ENCODE measurements around the gene ELAVL2.

GRCh38 chr9:23672151-23672550 lies 153.9 kb downstream of the ELAVL2 start:
- TF ChIP-seq CTCF (IDR thresholded peaks at IDR 0.05; ENCODE audit: low read length) (no peak), EZH2 (IDR thresholded peaks at IDR 0.05; ENCODE audit: borderline replicate concordance, low read length) (no peak)
